Peyer's patch (tissue), 4 donors: ENCODE measurements around the gene STX7. TPM values are rescaled to one million over a fixed set of nuclear protein-coding genes. Genes with fewer than 3 reads are reported as not detected.

Experiments used
- DNase-seq, 3 donors: peaks; one replicate each; pipeline ENCODE4 v3.0.0-alpha.2; 2017 to 2019
- H3K27ac ChIP-seq, 4 donors: fragments of 200-600 bp; sonication (generic); one replicate each; pipeline ENCODE4 v1.5.1; 2016 to 2019
- H3K27me3 ChIP-seq, 2 donors: fragments of 200-600 bp; sonication (generic); one replicate each; pipeline ENCODE4 v1.5.1; 2019
- H3K36me3 ChIP-seq, 3 donors: fragments of 200-600 bp; sonication (generic); one replicate each; pipeline ENCODE4 v1.5.1; 2016 to 2019
- H3K4me1 ChIP-seq, 4 donors: fragments of 200-600 bp; sonication (generic); one replicate each; pipeline ENCODE4 v1.5.1; 2016 to 2019
- H3K4me3 ChIP-seq, 4 donors: fragments of 200-600 bp; sonication (generic); 1 replicate in 3 of 4; 2 replicates in 1 of 4; pipeline ENCODE4 v1.5.1; 2016 to 2019; ENCODE audit warnings: mild to moderate bottlenecking in 1 of 4
- H3K9me3 ChIP-seq, 4 donors: fragments of 200-600 bp; sonication (generic); one replicate each; pipeline ENCODE4 v1.5.1; 2016 to 2019; ENCODE audit warnings: mild to moderate bottlenecking in 1 of 4
- POLR2A ChIP-seq, 2 donors: fragments of 450-650 bp; IDR thresholded peaks; one replicate each; pipeline ENCODE4 v1.5.1; 2017; ENCODE audit warnings: antibody characterized with exemption in 2 of 2, mild to moderate bottlenecking in 2 of 2, moderate library complexity in 2 of 2
- total RNA-seq, 4 donors: library from RNA; depleted of rRNA; stranded (reverse); fragments of >200 nt; gene quantifications; one replicate each; pipeline ENCODE4 v1.1.0, GENCODE V29; 2016
- TF ChIP-seq, protein P1 (sequence below), 6 experiments: fragments of 450-650 bp in 4 of 6; fragments of 200-600 bp in 2 of 6; sonication (generic) in 1 of 6; IDR thresholded peaks; one replicate each; pipeline ENCODE4 v1.5.1; 2017 to 2019; ENCODE audit warnings: antibody characterized with exemption in 6 of 6, mild to moderate bottlenecking in 3 of 6, moderate library complexity in 1 of 6

Gene STX7
- total RNA-seq, 4 donors from 2014 or later: 31.4 to 65.9 (median 51.9) TPM

DNA sequence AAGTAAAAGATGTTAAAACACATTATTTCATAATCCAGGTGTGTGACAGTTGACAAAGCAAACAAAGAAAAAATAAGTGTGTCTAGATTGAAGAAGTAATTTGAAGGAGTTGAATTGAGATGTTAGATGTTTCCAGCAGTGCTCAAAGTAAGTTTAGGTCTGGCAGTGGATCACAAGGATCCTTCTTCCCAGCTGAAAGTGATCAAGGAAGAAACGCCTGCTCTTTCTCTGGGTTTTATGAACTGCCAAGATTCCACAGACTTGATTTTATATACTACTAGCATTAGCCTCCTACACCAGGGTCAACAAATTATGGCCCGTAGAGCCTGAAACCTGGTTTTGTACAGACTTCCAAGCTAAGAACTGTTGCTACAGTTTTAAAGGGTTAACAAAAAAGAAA is 30.3 kb downstream of the STX7 start:
- H3K36me3 ChIP-seq: no peaks in the 10 kb centered on the region
- no peak for DNase-seq
- no peaks in the 10 kb centered on the region for H3K27me3 ChIP-seq
- H3K9me3 ChIP-seq: no peaks in the 10 kb centered on the region
- no peak for TF ChIP-seq POLR2A (IDR thresholded peaks at IDR 0.05)
- TF ChIP-seq, protein P1, sequence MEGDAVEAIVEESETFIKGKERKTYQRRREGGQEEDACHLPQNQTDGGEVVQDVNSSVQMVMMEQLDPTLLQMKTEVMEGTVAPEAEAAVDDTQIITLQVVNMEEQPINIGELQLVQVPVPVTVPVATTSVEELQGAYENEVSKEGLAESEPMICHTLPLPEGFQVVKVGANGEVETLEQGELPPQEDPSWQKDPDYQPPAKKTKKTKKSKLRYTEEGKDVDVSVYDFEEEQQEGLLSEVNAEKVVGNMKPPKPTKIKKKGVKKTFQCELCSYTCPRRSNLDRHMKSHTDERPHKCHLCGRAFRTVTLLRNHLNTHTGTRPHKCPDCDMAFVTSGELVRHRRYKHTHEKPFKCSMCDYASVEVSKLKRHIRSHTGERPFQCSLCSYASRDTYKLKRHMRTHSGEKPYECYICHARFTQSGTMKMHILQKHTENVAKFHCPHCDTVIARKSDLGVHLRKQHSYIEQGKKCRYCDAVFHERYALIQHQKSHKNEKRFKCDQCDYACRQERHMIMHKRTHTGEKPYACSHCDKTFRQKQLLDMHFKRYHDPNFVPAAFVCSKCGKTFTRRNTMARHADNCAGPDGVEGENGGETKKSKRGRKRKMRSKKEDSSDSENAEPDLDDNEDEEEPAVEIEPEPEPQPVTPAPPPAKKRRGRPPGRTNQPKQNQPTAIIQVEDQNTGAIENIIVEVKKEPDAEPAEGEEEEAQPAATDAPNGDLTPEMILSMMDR (IDR thresholded peaks at IDR 0.05): no peak
- no peaks in the 10 kb centered on the region for H3K4me1 ChIP-seq
- no peak overlapping the region for H3K4me3 ChIP-seq
- no peak overlapping the region for H3K27ac ChIP-seq

DNA sequence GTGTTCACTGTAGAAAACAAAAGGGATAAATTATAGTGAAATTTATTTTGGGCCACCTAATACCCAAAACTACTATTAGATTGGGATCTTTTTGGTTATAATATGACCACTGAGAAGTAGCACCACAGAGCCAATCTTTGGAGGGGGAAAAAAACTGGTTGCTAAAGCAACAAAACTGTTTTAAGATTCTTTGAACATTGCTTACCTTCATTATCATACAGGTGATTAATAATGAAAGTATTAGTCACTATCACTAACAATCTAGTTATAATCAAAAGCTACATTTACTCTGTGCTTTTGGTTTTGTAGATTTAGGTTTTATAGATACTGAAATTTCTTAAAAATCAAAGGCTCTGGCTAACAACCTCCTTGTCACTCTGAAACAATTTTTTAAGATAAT is 31.7 kb downstream of the STX7 start:
- H3K27ac ChIP-seq: no peak overlapping the region
- DNase-seq: no peak
- no peaks in the 10 kb centered on the region for H3K4me1 ChIP-seq
- H3K4me3 ChIP-seq: no peak overlapping the region
- no peak for TF ChIP-seq POLR2A (IDR thresholded peaks at IDR 0.05)
- TF ChIP-seq, protein P1 (IDR thresholded peaks at IDR 0.05): no peak
- no peaks in the 10 kb centered on the region for H3K36me3 ChIP-seq
- no peaks in the 10 kb centered on the region for H3K9me3 ChIP-seq
- no peaks in the 10 kb centered on the region for H3K27me3 ChIP-seq

DNA sequence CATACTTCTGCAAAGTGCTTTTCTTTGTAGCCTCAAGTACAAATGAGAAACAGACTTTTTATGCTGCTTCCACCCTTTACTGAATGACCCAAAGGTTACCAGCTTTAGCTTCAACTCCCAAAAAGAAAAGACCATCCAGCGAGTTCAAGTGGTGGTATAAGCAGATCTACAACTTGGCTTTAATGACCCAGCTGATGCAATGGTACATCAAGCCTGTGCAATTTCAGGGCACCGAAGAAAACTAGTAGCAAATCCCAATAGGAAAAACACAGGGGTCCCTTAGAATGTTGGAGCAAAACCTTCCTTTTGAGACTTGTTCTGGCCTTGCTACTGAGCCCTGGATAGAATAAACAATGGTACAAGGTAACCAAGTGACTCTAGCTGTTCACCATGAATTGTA is 33.8 kb downstream of the STX7 start:
- Histone ChIP-seq H3K9me3 (no peaks in the 10 kb centered on the region), H3K36me3 (no peaks in the 10 kb centered on the region), H3K27me3 (no peaks in the 10 kb centered on the region), H3K27ac (no peak overlapping the region), H3K4me3 (no peak overlapping the region), H3K4me1 (no peaks in the 10 kb centered on the region)
- no peak for TF ChIP-seq POLR2A (IDR thresholded peaks at IDR 0.05)
- TF ChIP-seq, protein P1 (IDR thresholded peaks at IDR 0.05): no peak
- no peak for DNase-seq

DNA sequence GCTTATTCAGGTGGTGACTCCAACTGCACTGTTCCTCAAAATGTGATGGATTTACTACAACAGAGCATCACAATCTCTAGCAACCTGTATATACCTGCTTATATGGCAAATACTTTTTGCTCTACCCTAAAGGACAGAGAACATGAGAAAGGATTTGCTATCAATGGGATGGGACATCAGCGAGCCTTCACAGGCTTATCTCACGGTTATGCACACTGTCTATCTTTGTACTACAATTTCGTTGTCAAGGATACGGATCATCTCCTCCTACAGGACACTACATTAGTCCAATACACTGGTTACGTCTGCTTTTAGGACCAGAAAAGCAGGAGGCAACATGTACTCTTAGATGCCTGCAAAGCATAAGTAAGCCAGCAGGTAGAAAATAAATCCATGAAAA is 34.2 kb downstream of the STX7 start:
- no peak overlapping the region for H3K27ac ChIP-seq
- no peaks in the 10 kb centered on the region for H3K4me1 ChIP-seq
- H3K4me3 ChIP-seq: no peak overlapping the region
- no peaks in the 10 kb centered on the region for H3K36me3 ChIP-seq
- no peaks in the 10 kb centered on the region for H3K27me3 ChIP-seq
- DNase-seq: no peak
- TF ChIP-seq, protein P1 (IDR thresholded peaks at IDR 0.05): no peak
- no peak for TF ChIP-seq POLR2A (IDR thresholded peaks at IDR 0.05)
- no peaks in the 10 kb centered on the region for H3K9me3 ChIP-seq

DNA sequence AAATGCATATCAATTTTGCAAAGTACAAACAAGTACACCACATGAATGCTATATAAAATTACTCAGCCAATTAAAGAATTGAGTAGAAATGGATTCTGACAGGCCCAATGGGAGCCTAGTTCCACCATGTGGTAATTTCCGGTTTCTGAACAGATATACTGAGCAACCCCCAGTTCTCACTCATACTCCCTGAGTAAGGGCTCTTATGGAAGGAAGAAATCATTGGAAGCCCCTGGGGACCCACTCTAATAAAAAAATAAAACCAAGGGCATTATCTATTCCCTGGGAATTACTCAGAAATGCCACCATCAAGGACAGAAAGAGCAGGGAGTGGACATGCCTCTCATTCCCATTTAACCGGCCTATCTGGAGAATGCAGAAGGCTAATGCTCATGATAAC is 34.6 kb downstream of the STX7 start:
- H3K4me3 ChIP-seq: no peak overlapping the region
- H3K27me3 ChIP-seq: no peaks in the 10 kb centered on the region
- DNase-seq: no peak
- no peaks in the 10 kb centered on the region for H3K4me1 ChIP-seq
- no peak for TF ChIP-seq POLR2A (IDR thresholded peaks at IDR 0.05)
- TF ChIP-seq, protein P1 (IDR thresholded peaks at IDR 0.05): no peak
- no peak overlapping the region for H3K27ac ChIP-seq
- no peaks in the 10 kb centered on the region for H3K9me3 ChIP-seq
- no peaks in the 10 kb centered on the region for H3K36me3 ChIP-seq

DNA sequence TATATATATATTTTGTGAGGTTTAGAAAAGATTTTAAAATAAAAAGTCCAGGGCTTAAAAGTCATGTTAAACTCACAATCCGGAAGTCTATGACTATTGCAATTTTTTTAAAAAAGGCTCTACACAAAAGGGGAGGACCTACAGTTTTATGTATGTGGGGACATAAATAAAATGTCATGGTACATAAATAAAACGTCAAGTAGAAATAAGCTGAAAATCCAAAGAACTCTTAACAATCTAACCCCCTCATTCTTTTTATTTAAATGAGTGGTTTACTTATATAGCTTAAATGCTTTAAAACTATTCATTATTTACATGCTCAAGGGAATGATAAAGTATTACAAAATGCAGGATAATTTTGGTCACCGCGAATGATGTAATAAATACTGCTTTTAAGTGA is 36.2 kb downstream of the STX7 start:
- Histone ChIP-seq H3K27ac (no peak overlapping the region), H3K4me1 (no peaks in the 10 kb centered on the region), H3K9me3 (no peaks in the 10 kb centered on the region), H3K36me3 (peaks cover 0 to 14% (median 0%) of the 10 kb centered on the region in 3 donors), H3K4me3 (no peak overlapping the region), H3K27me3 (no peaks in the 10 kb centered on the region)
- TF ChIP-seq, protein P1 (IDR thresholded peaks at IDR 0.05): no peak
- TF ChIP-seq POLR2A (IDR thresholded peaks at IDR 0.05): no peak
- DNase-seq: no peak
